H9 (cell line): ENCODE data around the gene ANKRD30BL. TPM values are rescaled to one million over a fixed set of nuclear protein-coding genes. Genes with fewer than 3 reads are reported as not detected.
"Not testable (repeated sequence)": the region's sequence is repeated elsewhere in the genome, so short reads cannot be mapped to it uniquely, and the experiment has no call there.

ENCODE experiments used
- DNase-seq: peaks from one replicate; pipeline ENCODE4 v3.0.0-alpha.2; 2017
- H2AFZ ChIP-seq: one replicate; pipeline ENCODE4 v1.6.1; 2013; ENCODE audit warnings: mild to moderate bottlenecking, low read length, control low read depth, moderate library complexity
- H2AK5ac ChIP-seq: 2 replicates; pipeline ENCODE4 v1.6.1; 2013; ENCODE audit warnings: low read length, control low read depth, mixed read lengths; ENCODE audit not compliant: insufficient read length
- H2BK120ac ChIP-seq: one replicate; pipeline ENCODE4 v1.6.1; 2013; ENCODE audit warnings: low read depth, mild to moderate bottlenecking, low read length, control low read depth, inconsistent platforms; ENCODE audit not compliant: poor library complexity, severe bottlenecking
- H2BK12ac ChIP-seq: 2 replicates; pipeline ENCODE4 v1.6.1; 2013; ENCODE audit warnings: low read length, control low read depth, mixed read lengths, low read depth; ENCODE audit not compliant: insufficient read length
- H2BK15ac ChIP-seq: 2 replicates; pipeline ENCODE4 v1.6.1; 2013; ENCODE audit warnings: low read depth, low read length, control low read depth
- H2BK20ac ChIP-seq: one replicate; pipeline ENCODE4 v1.6.1; 2013; ENCODE audit warnings: low read depth, mild to moderate bottlenecking, low read length, control low read depth, inconsistent platforms; ENCODE audit not compliant: poor library complexity, severe bottlenecking
- H2BK5ac ChIP-seq: 2 replicates; pipeline ENCODE4 v1.6.1; 2013; ENCODE audit warnings: low read length, control low read depth, mixed read lengths; ENCODE audit not compliant: insufficient read length
- H3K14ac ChIP-seq: 2 replicates; pipeline ENCODE4 v1.6.1; 2013; ENCODE audit warnings: low read length, control low read depth; ENCODE audit not compliant: insufficient read depth
- H3K18ac ChIP-seq: 2 replicates; pipeline ENCODE4 v1.6.1; 2013; ENCODE audit warnings: low read depth, mild to moderate bottlenecking, mixed read lengths, low read length, control low read depth; ENCODE audit not compliant: insufficient read length
- H3K23ac ChIP-seq: 2 replicates; pipeline ENCODE4 v1.6.1; 2013; ENCODE audit warnings: low read length, control low read depth, mixed read lengths, low read depth; ENCODE audit not compliant: insufficient read length
- H3K23me2 ChIP-seq: 2 replicates; pipeline ENCODE4 v1.6.1; 2013; ENCODE audit warnings: low read depth, mild to moderate bottlenecking, mixed read lengths, low read length, control low read depth; ENCODE audit not compliant: insufficient read length, poor library complexity, severe bottlenecking
- H3K27ac ChIP-seq: 2 replicates; pipeline ENCODE4 v1.5.1; 2013; ENCODE audit warnings: low read length, control low read depth, mixed read lengths, low read depth; ENCODE audit not compliant: insufficient read length
- H3K27me3 ChIP-seq: 2 replicates; pipeline ENCODE4 v1.6.1; 2013; ENCODE audit warnings: low read length, control low read depth, inconsistent platforms; ENCODE audit not compliant: insufficient read depth
- H3K4ac ChIP-seq: 2 replicates; pipeline ENCODE4 v1.6.1; 2013; ENCODE audit warnings: low read depth, mild to moderate bottlenecking, control low read depth, inconsistent platforms, low read length, moderate library complexity
- H3K4me1 ChIP-seq: 2 replicates; pipeline ENCODE4 v1.6.1; 2013; ENCODE audit warnings: low read length, control low read depth, inconsistent platforms; ENCODE audit not compliant: insufficient read depth
- H3K4me2 ChIP-seq: 2 replicates; pipeline ENCODE4 v1.6.1; 2013; ENCODE audit warnings: low read length, control low read depth, mixed read lengths; ENCODE audit not compliant: insufficient read length, insufficient read depth
- H3K56ac ChIP-seq: 2 replicates; pipeline ENCODE4 v1.6.1; 2013; ENCODE audit warnings: low read depth, mild to moderate bottlenecking, mixed read lengths, low read length, control low read depth; ENCODE audit not compliant: insufficient read length
- H3K79me1 ChIP-seq: 2 replicates; pipeline ENCODE4 v1.6.1; 2013; ENCODE audit warnings: low read depth, mild to moderate bottlenecking, moderate library complexity, low read length, control low read depth, inconsistent platforms; ENCODE audit not compliant: insufficient read depth, poor library complexity, severe bottlenecking
- H3K79me2 ChIP-seq: 2 replicates; pipeline ENCODE4 v1.6.1; 2013; ENCODE audit warnings: low read length, control low read depth, inconsistent platforms; ENCODE audit not compliant: insufficient read depth
- H3K9ac ChIP-seq: 2 replicates; pipeline ENCODE4 v1.6.1; 2013; ENCODE audit warnings: low read length, control low read depth, mixed read lengths; ENCODE audit not compliant: insufficient read length; ENCODE audit errors: extremely low read depth
- H3K9me3 ChIP-seq: one replicate; pipeline ENCODE4 v1.6.1; 2013; ENCODE audit warnings: low read depth, low read length, inconsistent platforms; ENCODE audit not compliant: control insufficient read depth
- H3T11ph ChIP-seq: one replicate; pipeline ENCODE4 v1.6.1; 2013; ENCODE audit warnings: mild to moderate bottlenecking, low read length, control low read depth, inconsistent platforms
- H4K20me1 ChIP-seq: one replicate; pipeline ENCODE4 v1.6.1; 2013; ENCODE audit not compliant: control insufficient read depth, insufficient read length, insufficient read depth
- H4K5ac ChIP-seq: 2 replicates; pipeline ENCODE4 v1.6.1; 2013; ENCODE audit warnings: low read depth, mild to moderate bottlenecking, mixed read lengths, low read length, control low read depth; ENCODE audit not compliant: insufficient read length
- H4K8ac ChIP-seq: replicated peaks from 2 replicates; pipeline ENCODE4 v1.6.1; 2013; ENCODE audit warnings: low read length, control low read depth, mixed read lengths, low read depth; ENCODE audit not compliant: insufficient read length
- H4K91ac ChIP-seq: 2 replicates; pipeline ENCODE4 v1.6.1; 2013; ENCODE audit warnings: low read depth, mild to moderate bottlenecking, moderate library complexity, mixed read lengths, low read length, control low read depth; ENCODE audit not compliant: insufficient read length
- H3K27ac Mint-ChIP-seq, 3 experiments: 2 replicates in 2 of 3; 3 replicates in 1 of 3; pipeline ENCODE4 v1.8.0; 2020 to 2021; ENCODE audit warnings: mixed read lengths in 3 of 3, mild to moderate bottlenecking in 1 of 3, moderate library complexity in 1 of 3
- H3K27me3 Mint-ChIP-seq: 2 replicates; pipeline ENCODE4 v1.8.0; 2021; ENCODE audit warnings: low read depth, mild to moderate bottlenecking, moderate library complexity, mixed read lengths
- H3K36me3 Mint-ChIP-seq, 3 experiments: 2 replicates in 2 of 3; 3 replicates in 1 of 3; pipeline ENCODE4 v1.8.0; 2020 to 2021; ENCODE audit warnings: low read depth in 3 of 3, mixed read lengths in 3 of 3; ENCODE audit not compliant: insufficient read depth in 1 of 3
- H3K4me1 Mint-ChIP-seq, 2 experiments: 2 replicates each; pipeline ENCODE4 v1.8.0; 2020; ENCODE audit warnings: mixed read lengths in 2 of 2
- H3K4me3 Mint-ChIP-seq, 2 experiments: 2 replicates in 1 of 2; 3 replicates in 1 of 2; pipeline ENCODE4 v1.8.0; 2020 to 2021; ENCODE audit warnings: mild to moderate bottlenecking in 2 of 2, mixed read lengths in 2 of 2, moderate library complexity in 1 of 2
- H3K9me3 Mint-ChIP-seq, 2 experiments: 2 replicates in 1 of 2; 3 replicates in 1 of 2; pipeline ENCODE4 v1.8.0; 2020; ENCODE audit warnings: mild to moderate bottlenecking in 2 of 2, mixed read lengths in 2 of 2, moderate library complexity in 1 of 2
- WGBS: extraction: QIAGEN DNeasy Blood & Tissue Kit; methylation state at CpG from one replicate; pipeline ENCODE4 v1.1.7; 2013; ENCODE audit warnings: missing lambda C conversion rate, low lambda C conversion rate, mixed read lengths; ENCODE audit not compliant: insufficient read length; ENCODE audit errors: extremely low coverage; 5-methylcytosine and 5-hydroxymethylcytosine counted together
- total RNA-seq: library from RNA; stranded (reverse); gene quantifications from 2 replicates; pipeline ENCODE4 v1.2.1, GENCODE V29; 2021
- TF ChIP-seq, protein P1 (sequence below): fragments of 200-600 bp; sonication (generic); conservative IDR thresholded peaks from 3 replicates; pipeline ENCODE4 v1.8.0; 2021; ENCODE audit warnings: antibody characterized with exemption, mild to moderate bottlenecking

The ANKRD30BL gene
- total RNA-seq, 1 experiment from 2014 or later = not detected

DNA sequence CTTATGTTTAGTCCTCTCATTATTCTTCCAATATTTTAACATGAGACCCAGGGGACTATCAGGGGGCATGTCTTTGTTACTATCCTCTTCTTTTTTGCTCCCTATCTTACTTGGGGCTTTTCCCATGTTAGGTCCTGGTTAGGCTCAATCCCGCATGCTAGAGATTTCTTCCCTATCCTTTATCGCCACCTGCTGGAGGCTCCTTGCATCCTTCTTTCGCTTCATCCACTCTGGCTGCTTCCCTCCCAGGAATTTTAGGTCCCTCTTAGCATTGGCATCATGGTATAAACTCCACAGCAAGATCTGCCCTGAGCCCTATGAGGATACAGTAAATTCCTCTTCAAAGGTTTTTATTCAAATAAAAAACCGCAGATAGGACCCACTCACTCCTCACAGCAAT lies 15.0 kb downstream of the ANKRD30BL start:
- H3K4me2 ChIP-seq, H3K9me3 Mint-ChIP-seq: not testable (repeated sequence)

More for the DNA sequence above, 15.0 kb downstream of the ANKRD30BL start:
- not testable (repeated sequence) for H2BK20ac ChIP-seq, H3K27ac Mint-ChIP-seq, H2BK15ac ChIP-seq, H3K4ac ChIP-seq, H3K4me1 ChIP-seq, H3T11ph ChIP-seq, H3K79me2 ChIP-seq, H2BK12ac ChIP-seq, H3K56ac ChIP-seq, H3K9ac ChIP-seq, H2AK5ac ChIP-seq, H3K4me1 Mint-ChIP-seq, H2BK120ac ChIP-seq, H4K20me1 ChIP-seq, H4K5ac ChIP-seq, H3K14ac ChIP-seq, H3K79me1 ChIP-seq, H3K4me3 Mint-ChIP-seq, H2AFZ ChIP-seq, H3K23me2 ChIP-seq, H4K8ac ChIP-seq, H3K23ac ChIP-seq, H3K27ac ChIP-seq, H2BK5ac ChIP-seq, H3K9me3 ChIP-seq, H4K91ac ChIP-seq, H3K27me3 Mint-ChIP-seq, H3K36me3 Mint-ChIP-seq, H3K18ac ChIP-seq, H3K27me3 ChIP-seq
- DNase-seq = peak; percentile 56
- WGBS = no CpG with 5 or more reads among the region's 4 CpGs
- TF ChIP-seq, protein P1, sequence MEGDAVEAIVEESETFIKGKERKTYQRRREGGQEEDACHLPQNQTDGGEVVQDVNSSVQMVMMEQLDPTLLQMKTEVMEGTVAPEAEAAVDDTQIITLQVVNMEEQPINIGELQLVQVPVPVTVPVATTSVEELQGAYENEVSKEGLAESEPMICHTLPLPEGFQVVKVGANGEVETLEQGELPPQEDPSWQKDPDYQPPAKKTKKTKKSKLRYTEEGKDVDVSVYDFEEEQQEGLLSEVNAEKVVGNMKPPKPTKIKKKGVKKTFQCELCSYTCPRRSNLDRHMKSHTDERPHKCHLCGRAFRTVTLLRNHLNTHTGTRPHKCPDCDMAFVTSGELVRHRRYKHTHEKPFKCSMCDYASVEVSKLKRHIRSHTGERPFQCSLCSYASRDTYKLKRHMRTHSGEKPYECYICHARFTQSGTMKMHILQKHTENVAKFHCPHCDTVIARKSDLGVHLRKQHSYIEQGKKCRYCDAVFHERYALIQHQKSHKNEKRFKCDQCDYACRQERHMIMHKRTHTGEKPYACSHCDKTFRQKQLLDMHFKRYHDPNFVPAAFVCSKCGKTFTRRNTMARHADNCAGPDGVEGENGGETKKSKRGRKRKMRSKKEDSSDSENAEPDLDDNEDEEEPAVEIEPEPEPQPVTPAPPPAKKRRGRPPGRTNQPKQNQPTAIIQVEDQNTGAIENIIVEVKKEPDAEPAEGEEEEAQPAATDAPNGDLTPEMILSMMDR = peak; percentile 71
